Measurements from ENCODE around the gene MARK2.

MARK2 gene

DNA sequence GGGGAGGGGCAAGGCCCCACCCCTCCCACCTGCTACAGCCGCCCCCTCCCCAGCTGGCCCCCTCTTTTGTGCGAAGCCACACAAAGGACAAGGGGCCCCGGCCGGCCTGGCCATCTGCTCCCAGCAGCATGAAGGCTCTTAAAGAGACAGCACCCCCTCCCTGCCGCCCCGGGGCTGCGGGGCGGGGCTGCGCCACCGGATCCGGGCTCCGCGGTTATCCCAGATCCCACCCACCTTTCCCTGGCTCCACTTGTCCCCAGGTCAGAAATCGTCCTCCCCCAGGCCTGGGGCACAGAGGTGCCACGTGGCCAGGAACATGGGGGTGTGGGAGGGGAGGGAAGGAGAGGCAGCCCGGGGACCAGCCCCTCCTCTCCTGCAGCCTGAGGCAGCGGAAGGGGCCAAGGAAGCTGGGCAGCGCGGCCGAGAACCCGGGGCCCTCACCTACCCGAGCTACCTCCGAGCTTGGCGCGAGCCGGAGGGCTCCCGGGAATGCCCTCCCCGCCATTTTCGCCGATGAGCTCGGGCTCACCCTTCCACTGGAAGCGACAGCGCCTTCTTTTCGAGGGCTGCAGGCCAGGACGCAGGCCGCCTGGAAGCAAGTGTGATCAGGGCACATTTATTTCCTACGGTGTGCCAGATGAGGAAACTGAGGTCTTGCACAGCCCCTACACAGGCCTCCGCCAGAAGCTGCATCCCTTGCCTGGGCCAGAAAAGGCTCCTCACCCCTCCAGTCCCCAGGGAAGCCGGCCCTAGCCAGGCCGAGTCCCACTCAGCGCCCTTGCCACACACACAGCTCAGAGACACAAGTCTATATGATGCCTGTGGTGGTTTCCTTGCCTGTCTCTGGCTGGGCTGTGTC, 80.6 kb downstream of the MARK2 start:
- peak overlapping the region; percentile 51 for H2AFZ ChIP-seq (ENCODE audit: low read length)
- no peaks in the 10 kb centered on the region for H3K79me2 ChIP-seq (ENCODE audit: low read length)
- no peaks in the 10 kb centered on the region for H3K36me3 ChIP-seq (replicated peaks; ENCODE audit: insufficient read depth, low read length)
- H3K9me2 ChIP-seq (replicated peaks; ENCODE audit: insufficient read depth, low read length): no peaks in the 10 kb centered on the region
- peaks cover 12% of the 10 kb centered on the region; the same call in 1 of the 2 replicates for H3K4me1 ChIP-seq (ENCODE audit: low read length)
- no peak overlapping the region for H3K9ac ChIP-seq (ENCODE audit: low read length)
- H3K27me3 ChIP-seq (replicated peaks; ENCODE audit: insufficient read depth, low read length): peaks cover 29% of the 10 kb centered on the region
- peak overlapping the region; percentile 34; the same call in 1 of the 2 replicates for H3K4me3 ChIP-seq (ENCODE audit: low read length)
- no peak overlapping the region for H3K27ac ChIP-seq (ENCODE audit: low read length)
- H3K9me3 ChIP-seq (replicated peaks; ENCODE audit: insufficient read depth, low read length): no peaks in the 10 kb centered on the region
- no peaks in the 10 kb centered on the region for H3F3A ChIP-seq (ENCODE audit: insufficient read depth, low read length)
- H3K4me2 ChIP-seq (ENCODE audit: low read depth, low read length): peak overlapping the region; percentile 70
- TF ChIP-seq, protein P1, sequence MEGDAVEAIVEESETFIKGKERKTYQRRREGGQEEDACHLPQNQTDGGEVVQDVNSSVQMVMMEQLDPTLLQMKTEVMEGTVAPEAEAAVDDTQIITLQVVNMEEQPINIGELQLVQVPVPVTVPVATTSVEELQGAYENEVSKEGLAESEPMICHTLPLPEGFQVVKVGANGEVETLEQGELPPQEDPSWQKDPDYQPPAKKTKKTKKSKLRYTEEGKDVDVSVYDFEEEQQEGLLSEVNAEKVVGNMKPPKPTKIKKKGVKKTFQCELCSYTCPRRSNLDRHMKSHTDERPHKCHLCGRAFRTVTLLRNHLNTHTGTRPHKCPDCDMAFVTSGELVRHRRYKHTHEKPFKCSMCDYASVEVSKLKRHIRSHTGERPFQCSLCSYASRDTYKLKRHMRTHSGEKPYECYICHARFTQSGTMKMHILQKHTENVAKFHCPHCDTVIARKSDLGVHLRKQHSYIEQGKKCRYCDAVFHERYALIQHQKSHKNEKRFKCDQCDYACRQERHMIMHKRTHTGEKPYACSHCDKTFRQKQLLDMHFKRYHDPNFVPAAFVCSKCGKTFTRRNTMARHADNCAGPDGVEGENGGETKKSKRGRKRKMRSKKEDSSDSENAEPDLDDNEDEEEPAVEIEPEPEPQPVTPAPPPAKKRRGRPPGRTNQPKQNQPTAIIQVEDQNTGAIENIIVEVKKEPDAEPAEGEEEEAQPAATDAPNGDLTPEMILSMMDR (IDR thresholded peaks at IDR 0.05; ENCODE audit: low read length): no peak
- TF ChIP-seq EZH2 (optimal IDR thresholded peaks at IDR 0.05; ENCODE audit: low read depth, low read length): no peak
- no peak for TF ChIP-seq EZH2phosphoT487 (IDR thresholded peaks at IDR 0.05; ENCODE audit: low read length)
- no peak for DNase-seq
- no peaks in the 10 kb centered on the region for H4K20me1 ChIP-seq (ENCODE audit: insufficient read depth, low read length)

DNA sequence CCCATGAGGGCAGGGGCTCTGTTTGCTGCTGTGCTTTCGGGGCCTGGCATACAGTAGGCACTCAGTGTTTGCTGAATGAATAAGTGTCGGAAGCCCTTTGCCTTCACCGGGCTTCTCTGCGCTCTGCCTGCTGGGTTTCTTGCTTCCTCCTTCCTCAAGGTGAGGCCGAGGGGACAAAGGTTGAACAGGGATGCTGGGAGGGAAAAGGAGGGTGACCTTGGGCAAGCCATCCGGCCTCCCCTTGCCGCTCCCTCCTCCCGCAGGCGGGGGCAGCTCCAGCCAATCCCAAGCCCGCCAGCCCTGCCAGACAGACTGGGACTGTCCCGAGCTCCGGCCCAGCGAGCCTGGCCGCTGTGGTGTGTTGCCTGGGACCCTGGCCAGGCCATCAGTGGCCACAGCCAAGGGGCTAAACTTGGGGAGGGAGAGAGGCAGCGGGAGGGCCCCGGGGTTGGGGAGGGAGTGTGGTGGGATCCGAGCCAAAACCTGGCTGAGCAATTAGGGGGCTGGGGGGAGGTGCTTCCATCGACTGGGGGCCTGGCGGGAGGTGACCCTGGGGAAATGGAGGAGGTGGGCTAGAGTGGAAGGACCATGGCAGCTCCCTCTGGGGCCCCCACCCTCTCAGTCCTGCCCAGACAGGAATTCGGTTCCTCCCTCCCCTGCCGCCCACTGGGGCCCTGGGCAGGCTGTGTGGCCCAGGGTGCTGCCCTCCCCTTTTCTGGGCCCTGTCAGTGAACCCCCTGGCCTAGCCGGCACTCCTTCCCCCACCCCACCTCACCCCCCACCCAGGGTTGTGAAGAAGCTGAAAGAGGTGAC, 81.4 kb downstream of the MARK2 start:
- Histone ChIP-seq H3K9me3 (replicated peaks; ENCODE audit: insufficient read depth, low read length) (no peaks in the 10 kb centered on the region), H3K79me2 (ENCODE audit: low read length) (no peaks in the 10 kb centered on the region), H3K4me1 (ENCODE audit: low read length) (peaks cover 12% of the 10 kb centered on the region; the same call in 1 of the 2 replicates), H3K9me2 (replicated peaks; ENCODE audit: insufficient read depth, low read length) (no peaks in the 10 kb centered on the region), H3K4me2 (ENCODE audit: low read depth, low read length) (no peak overlapping the region), H2AFZ (ENCODE audit: low read length) (no peak overlapping the region), H4K20me1 (ENCODE audit: insufficient read depth, low read length) (no peaks in the 10 kb centered on the region), H3K9ac (ENCODE audit: low read length) (no peak overlapping the region), H3K27me3 (replicated peaks; ENCODE audit: insufficient read depth, low read length) (peaks cover 29% of the 10 kb centered on the region), H3F3A (ENCODE audit: insufficient read depth, low read length) (no peaks in the 10 kb centered on the region), H3K4me3 (ENCODE audit: low read length) (no peak overlapping the region), H3K36me3 (replicated peaks; ENCODE audit: insufficient read depth, low read length) (no peaks in the 10 kb centered on the region), H3K27ac (ENCODE audit: low read length) (no peak overlapping the region)
- TF ChIP-seq, protein P1 (IDR thresholded peaks at IDR 0.05; ENCODE audit: low read length): no peak
- TF ChIP-seq EZH2phosphoT487 (IDR thresholded peaks at IDR 0.05; ENCODE audit: low read length) (no peak), EZH2 (optimal IDR thresholded peaks at IDR 0.05; ENCODE audit: low read depth, low read length) (no peak)
- DNase-seq: no peak

DNA sequence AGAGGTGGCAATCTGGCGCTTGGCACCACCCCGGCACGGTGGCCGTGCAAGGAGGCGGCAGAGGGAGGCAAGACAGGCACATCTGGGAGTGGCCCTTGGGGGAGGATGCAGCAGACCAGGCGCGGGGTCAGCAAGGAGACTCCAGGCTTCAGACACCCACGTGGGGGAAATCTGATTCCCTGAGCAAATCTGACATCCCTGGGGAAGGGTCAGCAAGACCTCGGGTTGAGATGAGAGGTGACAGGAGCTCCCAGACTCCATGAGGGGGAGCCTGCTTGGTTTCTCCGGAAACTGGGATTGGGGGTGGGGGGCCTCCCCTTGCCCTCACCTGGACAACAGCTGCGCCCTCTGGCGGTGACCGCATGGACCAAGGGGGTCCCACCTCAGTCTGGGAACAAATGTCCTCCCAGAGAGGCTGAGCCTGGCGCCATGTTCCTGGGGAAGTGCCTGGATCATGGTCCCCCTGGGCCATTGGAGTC, 82.1 kb downstream of the MARK2 start:
- peaks cover 26% of the 10 kb centered on the region for H3K27me3 ChIP-seq (replicated peaks; ENCODE audit: insufficient read depth, low read length)
- no peaks in the 10 kb centered on the region for H3K79me2 ChIP-seq (ENCODE audit: low read length)
- no peak overlapping the region for H3K27ac ChIP-seq (ENCODE audit: low read length)
- no peaks in the 10 kb centered on the region for H4K20me1 ChIP-seq (ENCODE audit: insufficient read depth, low read length)
- H3K9me2 ChIP-seq (replicated peaks; ENCODE audit: insufficient read depth, low read length): no peaks in the 10 kb centered on the region
- no peaks in the 10 kb centered on the region for H3K36me3 ChIP-seq (replicated peaks; ENCODE audit: insufficient read depth, low read length)
- no peaks in the 10 kb centered on the region for H3F3A ChIP-seq (ENCODE audit: insufficient read depth, low read length)
- H3K9ac ChIP-seq (ENCODE audit: low read length): no peak overlapping the region
- H3K9me3 ChIP-seq (replicated peaks; ENCODE audit: insufficient read depth, low read length): no peaks in the 10 kb centered on the region
- TF ChIP-seq EZH2 (optimal IDR thresholded peaks at IDR 0.05; ENCODE audit: low read depth, low read length) (no peak), EZH2phosphoT487 (IDR thresholded peaks at IDR 0.05; ENCODE audit: low read length) (no peak)
- TF ChIP-seq, protein P1 (IDR thresholded peaks at IDR 0.05; ENCODE audit: low read length): peak; percentile 68
- peaks cover 12% of the 10 kb centered on the region; the same call in 1 of the 2 replicates for H3K4me1 ChIP-seq (ENCODE audit: low read length)
- H3K4me3 ChIP-seq (ENCODE audit: low read length): no peak overlapping the region
- peak; percentile 14 for DNase-seq
- H3K4me2 ChIP-seq (ENCODE audit: low read depth, low read length): no peak overlapping the region
- H2AFZ ChIP-seq (ENCODE audit: low read length): no peak overlapping the region
